Activated CD4-positive, CD25-positive, alpha-beta regulatory T cell (primary cell): ENCODE data around the gene BCAR3.
"Not testable (repeated sequence)": the region's sequence is repeated elsewhere in the genome, so short reads cannot be mapped to it uniquely, and the experiment has no call there.

Source experiments
- DNase-seq, 4 experiments: peaks; one replicate each; lab custom pipeline; 2025; lab: John Stamatoyannopoulos, UW

BCAR3 gene

DNA sequence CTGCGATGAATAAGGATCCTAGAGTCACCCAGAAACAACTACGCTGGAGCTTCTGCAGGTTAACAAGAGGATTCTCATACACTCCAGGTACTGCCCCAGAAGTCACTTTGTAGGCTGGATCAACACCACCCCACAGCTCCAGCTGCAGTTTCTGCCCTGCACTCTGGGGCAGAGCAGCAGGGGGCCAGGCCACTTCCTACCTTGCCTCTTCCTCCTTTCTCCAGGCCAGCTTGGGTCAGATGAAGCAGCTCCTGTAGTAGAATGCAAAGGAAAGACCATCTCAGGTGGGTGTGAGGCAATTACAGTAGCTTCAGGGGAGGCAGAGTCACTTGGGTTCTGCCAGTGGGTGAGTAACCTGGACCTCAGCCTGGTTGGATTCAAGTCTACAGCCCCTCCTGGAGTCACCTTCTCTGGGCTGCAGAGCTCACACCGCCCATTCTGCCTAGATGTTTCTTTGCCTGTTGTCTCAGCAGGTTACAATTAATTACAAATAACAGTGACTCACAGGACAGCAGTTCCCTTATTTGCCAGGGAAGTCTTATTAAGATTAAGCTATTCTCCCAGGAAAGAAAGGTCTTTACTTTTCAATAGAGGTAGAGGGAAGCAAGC, 24.4 kb upstream of the BCAR3 start:
- DNase-seq: no peak

DNA sequence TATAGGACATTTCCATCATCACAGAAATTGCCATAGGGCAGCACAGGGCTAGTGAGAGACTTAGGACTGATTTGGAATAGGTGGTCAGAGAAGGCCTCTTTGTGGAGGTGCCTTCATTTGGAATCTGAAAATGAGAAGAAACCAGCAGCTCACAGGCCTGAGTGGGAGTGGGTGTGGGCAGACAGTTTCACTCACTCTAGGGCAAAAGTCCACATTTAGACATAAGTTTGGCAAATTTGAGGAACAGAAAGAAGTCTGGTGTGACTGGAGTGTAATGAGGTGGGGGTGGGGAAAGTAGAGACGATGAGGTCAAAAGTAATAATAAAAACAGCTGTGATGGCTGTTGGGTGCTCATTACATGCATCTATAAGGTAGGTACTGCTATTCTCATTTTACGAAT, 22.4 kb upstream of the BCAR3 start:
- DNase-seq: no peak

DNA sequence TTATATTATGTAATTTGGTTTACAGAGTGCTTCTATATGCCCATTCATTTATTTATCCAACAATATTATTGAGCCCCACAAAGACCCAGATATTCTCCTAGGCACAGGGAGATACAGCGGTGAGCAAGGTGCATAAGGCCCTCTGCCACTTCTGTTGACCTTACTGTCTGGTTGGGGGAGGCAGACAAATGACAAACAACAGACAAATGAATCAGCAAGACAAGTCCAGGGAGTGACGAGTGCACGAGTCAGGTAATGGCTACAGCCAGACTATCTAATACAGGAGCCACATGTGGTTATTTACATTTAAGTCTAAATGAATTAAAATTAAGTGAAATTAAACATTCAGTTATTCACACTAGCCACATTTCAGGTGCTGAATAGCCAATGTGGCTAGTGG, 22.0 kb upstream of the BCAR3 start:
- no peak for DNase-seq

DNA sequence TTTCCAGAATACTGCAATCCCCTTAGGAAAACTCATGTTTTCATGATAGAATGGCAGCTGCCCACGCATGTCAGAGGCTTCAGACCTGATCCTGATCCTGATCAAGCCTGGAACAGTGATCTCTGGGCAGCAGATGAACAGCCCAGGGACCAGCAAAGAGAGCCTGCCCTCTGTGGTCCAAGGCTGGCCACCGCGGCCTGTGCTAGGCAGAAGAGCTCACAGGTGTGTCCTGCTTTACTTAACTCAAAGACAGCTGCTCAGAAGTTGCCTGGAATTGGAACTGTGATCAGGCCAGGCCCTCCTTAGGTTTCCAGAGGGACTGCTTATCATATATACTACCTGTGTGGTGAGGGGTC, 21.2 kb upstream of the BCAR3 start:
- no peak for DNase-seq

DNA sequence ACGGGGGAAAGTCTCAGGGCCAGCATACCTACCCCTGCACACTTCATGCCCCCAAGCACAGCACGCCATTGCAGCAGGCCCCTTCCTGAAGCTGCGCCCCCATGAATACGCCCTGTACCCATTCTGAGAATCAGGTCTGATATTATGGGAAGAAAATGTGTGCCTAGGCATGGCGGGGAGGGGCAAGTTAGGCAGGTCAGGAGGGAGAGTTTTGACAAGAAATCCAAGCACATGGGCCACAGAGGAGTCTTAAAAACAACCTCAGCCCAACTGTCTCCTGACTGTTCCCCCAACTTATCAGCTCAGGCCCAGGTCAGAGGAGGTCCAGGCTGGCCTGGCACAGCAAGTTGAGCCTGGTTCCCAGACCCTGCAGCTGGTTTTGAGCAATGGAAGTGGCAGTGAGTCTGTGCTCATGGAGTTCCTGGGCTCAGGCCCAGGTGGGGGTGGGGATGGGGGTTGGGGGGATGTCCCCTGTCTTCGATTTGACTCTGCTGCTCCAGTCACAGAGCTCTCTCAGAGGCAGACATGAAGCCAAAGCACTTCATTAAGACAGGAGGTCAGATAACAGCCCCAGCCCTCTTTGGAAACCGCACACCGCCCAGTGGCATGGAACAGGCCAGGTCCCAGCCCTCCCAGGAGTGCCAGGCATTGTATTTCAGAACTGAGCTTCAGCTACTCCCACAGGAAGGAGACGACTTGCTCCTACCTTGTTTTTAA, 20.6 kb upstream of the BCAR3 start:
- DNase-seq: no peak

DNA sequence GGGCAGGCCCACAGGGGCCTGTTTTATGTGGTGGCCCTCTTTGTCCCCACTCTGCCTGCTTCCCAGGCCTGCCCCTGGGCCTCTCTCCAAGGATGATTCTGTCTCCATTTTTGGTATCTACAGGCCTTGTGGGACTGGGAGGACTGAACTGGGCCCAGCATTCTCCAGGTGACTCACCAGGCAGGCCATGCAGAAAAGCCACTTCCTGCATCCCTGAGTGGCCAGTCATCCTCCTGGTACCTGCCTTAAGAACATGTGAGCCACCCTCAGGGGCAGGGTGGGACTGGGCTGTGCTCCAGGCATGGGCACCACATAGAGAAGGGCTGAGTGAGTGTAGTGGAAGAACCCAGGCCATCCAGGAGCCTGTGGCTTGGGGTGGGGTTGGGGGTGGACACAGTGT, 20.0 kb upstream of the BCAR3 start:
- no peak for DNase-seq

DNA sequence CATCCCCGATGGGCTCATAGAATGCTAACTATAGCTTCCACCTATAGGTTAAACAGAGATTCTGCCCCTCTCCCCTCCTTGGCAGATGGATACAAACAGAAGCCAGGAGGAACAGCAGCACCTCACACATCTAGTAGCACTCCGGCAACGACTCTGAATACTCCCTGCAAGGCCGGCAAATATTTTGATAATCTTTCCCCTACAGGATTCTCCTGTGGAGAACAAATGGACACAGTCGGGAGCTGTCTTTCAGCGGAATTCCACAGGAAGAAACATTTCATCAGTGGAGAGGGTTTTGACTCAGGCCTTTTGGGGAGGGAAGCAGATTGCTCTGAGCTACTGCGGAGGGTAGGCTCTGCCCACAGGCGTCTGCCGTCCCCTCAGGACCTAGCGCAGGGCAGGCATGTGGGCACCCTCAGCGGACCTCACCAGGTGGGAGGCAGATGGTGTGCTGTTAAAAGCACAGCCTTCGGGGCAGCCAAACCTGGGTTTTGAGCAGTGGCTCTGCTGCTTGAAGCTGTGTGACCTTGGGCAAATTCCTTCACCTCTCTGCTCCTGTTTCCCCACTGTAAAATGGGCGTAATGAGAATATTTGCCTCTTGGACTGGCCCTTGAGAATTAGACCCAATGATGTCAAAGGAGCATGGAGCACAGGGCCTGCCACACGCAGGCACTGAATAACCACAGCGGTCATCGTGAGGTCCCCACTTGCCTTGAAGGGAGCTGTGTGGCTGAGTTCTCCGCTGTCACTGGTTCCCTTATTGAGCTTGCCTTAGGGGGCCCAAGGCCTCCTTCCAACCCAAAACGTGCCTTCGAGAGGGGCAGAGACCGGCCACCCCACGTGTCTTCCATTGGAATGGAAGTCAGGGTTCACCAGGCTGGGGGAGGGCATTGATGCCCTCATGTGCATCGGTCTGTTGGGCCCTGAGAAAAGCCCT, 19.2 kb upstream of the BCAR3 start:
- no peak for DNase-seq

DNA sequence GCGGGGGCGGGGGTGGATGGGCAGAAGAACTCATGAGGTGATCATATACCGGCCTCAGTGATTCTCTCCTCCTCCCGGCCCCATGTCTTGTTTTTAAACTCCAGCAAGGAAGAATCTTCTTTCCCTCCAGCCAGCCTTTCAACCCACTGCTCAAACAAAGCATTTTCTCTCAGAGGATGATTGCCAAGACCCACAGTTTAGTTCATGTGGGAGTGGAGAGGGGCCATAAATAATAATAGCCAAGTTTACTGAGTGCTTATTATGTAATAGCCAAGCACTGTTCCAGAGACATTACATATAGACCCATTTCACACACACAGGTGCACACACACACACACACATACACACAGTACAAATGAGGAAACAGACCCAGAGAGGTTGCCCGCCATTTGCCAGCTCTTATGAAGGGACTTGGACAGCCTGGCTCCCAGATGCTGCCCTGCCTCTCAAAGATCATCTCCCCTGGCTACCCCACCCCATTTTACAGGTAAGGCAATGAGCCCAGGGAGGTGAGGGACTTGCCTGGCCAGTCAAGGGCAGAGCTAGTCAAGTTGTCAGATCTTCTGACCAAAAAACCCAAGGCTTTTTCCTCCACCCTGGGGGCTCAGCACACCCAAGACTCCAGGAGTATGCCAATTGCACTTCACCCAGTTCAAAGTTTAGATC, 18.0 kb upstream of the BCAR3 start:
- DNase-seq: no peak

DNA sequence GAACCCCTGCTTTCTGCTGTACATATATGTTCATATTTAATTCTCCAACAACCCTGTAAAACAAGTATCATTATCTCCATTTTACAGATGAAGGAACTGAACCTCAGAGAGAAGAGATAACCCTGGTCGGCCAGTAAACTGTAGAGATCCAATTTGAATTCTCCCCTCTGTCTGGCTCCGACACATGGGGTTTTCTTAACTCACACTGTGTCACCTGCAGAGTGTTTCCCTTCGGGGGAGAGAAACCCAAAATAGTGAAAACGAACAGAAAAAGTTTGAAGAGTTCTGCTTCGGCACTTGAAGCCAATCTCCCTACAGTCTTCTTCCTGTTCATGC, 17.4 kb upstream of the BCAR3 start:
- no peak for DNase-seq

DNA sequence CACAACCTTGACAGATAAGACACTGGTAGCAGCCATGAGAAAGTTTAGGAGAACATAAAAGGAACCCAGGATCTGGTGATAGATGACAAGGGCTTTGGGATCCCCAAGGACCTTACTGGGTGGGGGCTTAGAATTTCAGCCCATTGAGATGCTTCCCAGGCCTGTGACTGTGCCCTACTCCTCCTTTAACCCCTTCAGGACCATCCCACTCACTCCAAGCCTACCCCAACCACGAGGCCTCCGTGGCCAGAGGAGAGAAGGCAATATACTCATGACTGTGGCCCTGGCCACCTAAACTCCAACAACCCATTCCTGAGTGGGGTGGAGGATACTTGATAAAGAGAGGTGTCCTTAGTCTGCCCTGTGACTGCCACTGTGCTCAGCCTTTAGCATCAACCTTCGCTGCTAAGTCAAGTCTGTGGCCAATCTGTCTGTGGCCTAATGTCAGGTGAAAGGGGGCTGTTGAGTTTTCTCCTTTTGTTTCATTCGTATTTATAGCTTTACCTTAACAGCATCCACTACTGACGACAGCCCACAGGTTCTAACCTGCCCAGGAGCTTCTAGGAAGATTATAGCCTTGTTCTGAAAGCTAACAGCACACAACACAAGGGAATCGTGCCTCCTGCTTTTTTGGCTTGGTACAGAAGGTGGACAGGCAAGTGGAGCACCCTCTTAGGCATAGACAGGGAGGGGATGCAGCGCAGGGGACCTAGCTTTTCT, 16.9 kb upstream of the BCAR3 start:
- DNase-seq: no peak

DNA sequence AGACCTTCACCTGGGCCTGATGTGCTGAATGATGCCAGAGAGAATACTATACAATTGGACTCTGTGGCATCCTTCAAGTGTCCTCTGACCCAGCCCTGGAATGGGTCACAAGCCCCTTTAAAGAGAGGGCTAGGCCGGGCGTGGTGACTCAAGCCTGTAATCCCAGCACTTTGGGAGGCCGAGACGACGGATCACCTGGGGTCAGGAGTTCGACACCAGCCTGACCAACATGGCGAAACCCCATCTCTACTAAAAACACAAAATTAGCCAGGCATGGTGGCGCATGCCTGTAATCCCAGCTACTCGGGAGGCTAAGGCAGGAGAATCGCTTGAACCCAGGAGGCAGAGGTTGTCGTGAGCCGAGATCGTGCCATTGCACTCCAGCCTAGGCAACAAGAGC, 15.9 kb upstream of the BCAR3 start:
- DNase-seq: not testable (repeated sequence)

DNA sequence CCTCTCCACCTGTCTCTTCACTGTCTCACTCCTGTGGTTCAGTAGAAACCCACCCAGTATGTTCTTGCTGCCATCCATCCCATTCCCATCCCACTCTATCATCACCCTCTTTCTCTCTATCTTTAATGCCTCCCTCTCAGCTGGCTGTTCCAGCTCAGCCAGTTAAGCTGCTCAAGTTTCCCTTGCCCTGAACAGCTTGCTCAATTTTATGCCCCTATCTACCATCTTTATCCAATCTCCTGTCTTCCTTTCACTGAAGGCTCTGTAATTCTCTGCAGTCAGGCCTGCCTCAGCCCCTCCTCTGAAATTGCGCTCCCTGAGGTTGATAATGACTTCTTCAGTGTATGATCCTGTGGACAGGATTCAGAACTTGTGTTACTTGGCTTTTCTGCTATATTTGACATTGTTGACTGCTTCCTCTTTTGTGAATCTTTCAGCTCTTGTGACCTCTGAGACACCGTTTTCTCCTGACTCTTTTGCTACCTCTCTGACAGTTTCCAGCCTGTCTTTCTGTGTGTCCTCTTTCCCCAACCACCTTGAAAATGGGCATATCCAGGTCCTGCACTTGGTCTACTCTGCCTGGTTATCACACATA, 13.9 kb upstream of the BCAR3 start:
- DNase-seq: no peak

DNA sequence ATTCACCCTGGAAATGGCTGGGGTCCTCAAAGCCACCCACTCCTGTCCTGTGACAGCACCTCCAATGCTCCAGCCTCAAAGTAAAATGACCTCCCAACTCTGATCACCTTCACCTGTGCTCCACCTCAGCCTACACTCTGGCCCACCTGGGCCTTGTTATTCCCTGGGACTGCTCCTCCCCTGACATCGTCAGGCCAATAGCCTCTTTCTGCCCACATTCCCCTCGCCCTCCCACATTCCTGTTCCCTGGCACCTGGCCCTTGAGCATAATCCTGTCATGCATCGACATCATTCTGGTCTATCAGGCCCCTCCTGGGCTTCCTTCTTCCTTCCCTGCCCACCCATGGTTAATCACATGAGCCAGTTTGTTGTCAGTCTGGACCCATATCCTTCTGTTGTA, 13.2 kb upstream of the BCAR3 start:
- DNase-seq: no peak

DNA sequence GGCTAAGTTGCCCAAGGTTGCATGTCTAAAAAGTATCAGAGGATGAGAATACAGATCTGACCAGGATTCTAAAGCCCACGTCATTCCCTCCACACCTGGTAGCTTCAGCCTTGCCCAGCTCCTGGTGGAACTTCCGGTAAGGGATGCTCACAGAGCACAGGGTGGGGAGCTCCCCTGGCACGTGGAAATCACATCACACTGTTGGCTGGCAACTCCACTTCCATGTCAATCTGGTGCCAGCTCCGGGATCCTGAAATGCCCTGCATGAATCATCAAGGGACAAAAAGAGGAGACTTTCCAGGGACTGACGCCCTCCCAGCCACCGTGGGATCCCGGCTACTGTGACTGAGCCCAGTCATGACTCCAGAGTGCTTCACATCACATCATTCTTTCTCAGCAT, 12.4 kb upstream of the BCAR3 start:
- no peak for DNase-seq

DNA sequence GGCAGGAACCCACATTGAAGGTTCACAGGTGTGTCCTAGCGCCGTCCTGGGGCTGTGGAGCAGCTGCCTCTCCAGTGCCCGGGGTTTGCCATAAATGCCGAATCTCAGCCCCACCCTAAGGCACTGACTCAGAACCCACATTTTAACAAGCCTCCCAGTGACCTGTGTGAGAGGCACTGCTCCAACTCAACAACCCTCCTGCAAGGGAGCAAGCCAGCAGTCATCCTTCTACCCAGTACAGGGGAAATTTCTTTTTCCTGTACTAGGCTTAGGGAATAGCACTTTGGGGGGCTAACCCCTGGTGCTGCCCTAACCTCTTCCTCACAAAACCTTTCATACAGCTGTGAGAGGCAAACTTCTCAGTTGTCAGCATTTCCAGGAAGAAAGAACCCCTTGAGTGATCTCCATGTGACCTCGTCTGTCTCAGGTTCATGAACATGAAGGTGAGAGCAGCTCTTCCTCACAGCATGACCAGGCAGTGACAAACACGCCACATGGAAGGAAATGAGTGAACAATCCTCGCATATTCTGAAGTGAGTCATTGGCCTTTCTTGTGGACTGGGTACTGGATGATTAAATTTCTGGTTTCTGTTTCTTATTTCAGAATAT, 11.4 kb upstream of the BCAR3 start:
- peak in 1 of 4 experiments; percentile 18 for DNase-seq

DNA sequence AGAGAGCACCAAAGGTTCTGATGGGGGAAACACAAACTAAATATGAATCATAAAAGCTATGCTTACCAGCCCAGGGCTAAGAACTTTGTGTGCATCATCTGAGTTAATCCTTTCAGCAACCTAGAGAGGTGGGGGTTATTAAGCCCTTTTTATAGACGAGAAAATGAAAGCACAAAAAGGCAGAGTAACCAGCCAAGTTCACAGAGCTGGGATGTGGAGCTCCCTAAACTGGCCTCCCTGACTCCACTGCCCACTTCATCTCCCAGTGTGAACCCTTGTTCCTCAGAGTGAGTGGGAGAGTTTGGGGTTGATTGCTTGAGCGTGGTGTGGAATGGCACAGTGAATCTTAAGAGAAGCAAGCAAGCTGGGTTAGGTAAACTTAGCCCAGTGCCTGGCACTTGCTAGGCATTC, 10.8 kb upstream of the BCAR3 start:
- no peak for DNase-seq

DNA sequence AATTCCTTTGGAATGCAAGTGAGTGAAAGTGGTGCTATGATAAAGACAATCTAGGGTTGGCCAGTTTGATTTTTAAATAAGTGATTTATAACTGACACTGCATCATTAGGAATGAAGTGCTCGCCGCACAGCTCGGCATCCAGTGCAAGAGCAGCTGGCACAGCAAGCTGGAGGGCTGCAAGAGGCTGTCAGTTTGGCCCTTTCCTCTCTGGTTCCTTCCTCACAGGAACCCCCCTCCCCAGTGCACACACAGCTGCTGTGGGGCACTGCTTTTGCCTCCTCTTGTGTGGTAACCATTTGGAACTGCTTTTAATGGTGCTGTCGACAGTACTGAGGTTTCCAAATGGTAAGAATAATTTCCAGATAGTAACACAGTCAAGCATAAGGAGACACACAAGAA, 10.4 kb upstream of the BCAR3 start:
- no peak for DNase-seq

DNA sequence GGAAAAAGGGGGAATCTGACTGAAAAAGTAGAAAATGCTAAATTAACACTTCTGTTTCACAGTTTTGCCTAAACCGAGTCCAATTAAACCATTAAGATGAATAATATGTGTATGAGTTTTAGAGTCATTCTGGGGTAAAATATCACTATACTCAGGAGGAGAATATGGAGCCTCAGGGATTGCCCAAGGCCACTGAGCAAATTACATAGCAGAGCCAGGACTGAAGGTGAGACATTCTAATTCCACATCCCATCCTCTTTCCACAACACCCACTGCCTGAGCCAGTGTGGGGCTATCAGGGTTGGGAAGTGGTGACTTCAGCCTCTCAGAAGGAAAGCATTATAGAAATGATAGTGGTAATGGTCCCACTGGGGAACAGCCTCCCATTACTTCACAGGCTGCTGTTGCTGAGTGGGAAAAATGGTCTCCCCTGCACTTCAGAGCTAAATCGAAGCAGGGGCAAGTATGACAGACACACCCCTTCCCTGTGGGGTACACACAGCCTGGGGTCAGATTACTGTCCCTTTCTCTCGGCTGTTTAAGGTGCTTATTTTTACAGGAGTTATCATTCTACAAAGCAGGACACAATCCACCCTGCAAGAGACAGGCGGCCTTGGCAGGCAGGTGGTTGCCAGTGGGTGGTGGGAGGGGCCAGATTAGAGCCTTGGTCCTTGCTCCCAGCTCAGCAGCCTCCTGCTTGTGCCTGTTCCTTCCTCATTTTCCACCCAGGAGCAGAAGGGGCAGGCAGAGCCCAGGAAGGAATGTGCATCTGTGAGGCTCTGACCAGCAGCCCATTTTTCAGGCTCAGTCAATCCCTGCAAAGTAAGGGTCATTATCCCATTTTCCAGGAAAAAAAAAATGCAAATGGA, 9.5 kb upstream of the BCAR3 start:
- DNase-seq: no peak

DNA sequence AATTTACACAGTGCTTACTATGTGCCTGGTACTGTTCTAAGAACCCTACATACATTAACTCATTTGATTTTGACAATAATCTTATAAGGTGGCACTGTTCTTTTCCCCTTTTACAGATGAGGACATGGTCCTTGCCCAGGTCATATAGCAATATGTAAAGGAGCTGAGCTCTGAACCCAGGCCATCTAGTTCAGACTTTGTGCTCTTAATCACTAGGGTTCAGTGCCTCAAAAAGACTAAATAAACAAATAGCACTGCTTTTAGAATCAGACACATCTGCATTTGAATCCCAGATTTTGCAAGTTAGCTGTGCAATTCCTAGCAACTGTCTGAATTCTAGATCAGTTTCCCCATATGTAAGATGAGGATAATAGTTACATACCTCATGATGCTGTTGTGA, 8.7 kb upstream of the BCAR3 start:
- no peak for DNase-seq

DNA sequence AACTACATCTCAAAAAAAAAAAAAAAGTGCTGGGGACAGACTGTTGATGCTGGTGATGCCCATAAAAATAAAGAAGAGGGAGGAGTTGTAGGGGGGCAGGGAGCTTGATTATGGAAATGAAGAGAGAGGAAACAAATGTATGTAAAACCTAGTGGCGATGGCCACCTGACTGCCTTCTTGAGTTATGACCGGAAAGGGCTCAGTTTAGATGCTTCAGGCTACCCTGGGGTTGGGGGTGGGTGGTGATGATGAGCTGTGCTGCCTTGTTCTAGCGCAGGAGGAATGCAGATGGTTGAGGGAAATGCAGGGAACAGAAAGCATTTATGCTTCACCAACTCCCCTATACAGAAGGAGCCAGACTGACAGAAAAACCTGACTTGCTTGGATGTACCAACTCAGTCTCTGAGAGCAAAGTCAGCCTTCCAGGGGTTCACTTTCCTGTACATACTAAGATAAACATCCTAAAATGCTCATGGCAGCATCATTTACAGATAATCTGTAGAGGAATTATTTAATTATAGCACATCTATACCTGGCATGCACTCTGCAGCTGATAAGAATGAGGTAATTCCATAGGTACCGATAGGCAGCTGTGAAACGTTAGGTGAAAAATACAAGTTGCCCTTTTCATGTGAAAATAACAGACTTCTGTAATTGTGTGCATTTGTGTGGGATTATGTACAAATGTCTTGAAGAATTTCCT, 8.0 kb upstream of the BCAR3 start:
- DNase-seq: no peak
